Mesenchymal stem cell (in vitro differentiated cells and primary cell): Measurements from ENCODE around the gene ZNF451.
A peak's percentile ranks its signal among the peaks of the same experiment; 100 is the strongest.

Experiments
- DNase-seq: peaks from one replicate; pipeline ENCODE4 v3.0.0-alpha.2; 2013
- H2AFZ ChIP-seq: one replicate; pipeline ENCODE4 v1.6.1; 2013; ENCODE audit warnings: low read depth, mild to moderate bottlenecking, control low read depth, inconsistent platforms, low read length, moderate library complexity
- H2AK5ac ChIP-seq: 2 replicates; pipeline ENCODE4 v1.6.1; 2013; ENCODE audit warnings: low read length, moderate library complexity, mild to moderate bottlenecking, inconsistent platforms; ENCODE audit not compliant: severe bottlenecking
- H2BK120ac ChIP-seq: one replicate; pipeline ENCODE4 v1.6.1; 2013; ENCODE audit warnings: low read depth, mild to moderate bottlenecking, inconsistent platforms, low read length, moderate library complexity
- H2BK12ac ChIP-seq, 2 experiments: one replicate each; pipeline ENCODE4 v1.6.1; 2013; ENCODE audit warnings: inconsistent platforms in 2 of 2, low read length in 2 of 2, mild to moderate bottlenecking in 2 of 2, moderate library complexity in 2 of 2, control low read depth in 1 of 2
- H2BK15ac ChIP-seq: one replicate; pipeline ENCODE4 v1.6.1; 2013; ENCODE audit warnings: mild to moderate bottlenecking, low read depth, inconsistent platforms; ENCODE audit not compliant: poor library complexity, severe bottlenecking
- H2BK5ac ChIP-seq: 2 replicates; pipeline ENCODE4 v1.6.1; 2013; ENCODE audit warnings: low read depth, mild to moderate bottlenecking, low read length, control low read depth, inconsistent platforms; ENCODE audit not compliant: poor library complexity, severe bottlenecking
- H3K14ac ChIP-seq, 2 experiments: one replicate each; pipeline ENCODE4 v1.6.1; 2013; ENCODE audit warnings: inconsistent platforms in 2 of 2, low read length in 2 of 2, control low read depth in 1 of 2, mild to moderate bottlenecking in 1 of 2, moderate library complexity in 1 of 2
- H3K18ac ChIP-seq, 2 experiments: one replicate each; pipeline ENCODE4 v1.6.1; 2013; ENCODE audit warnings: inconsistent platforms in 2 of 2, low read length in 2 of 2, control low read depth in 1 of 2, low read depth in 1 of 2, mild to moderate bottlenecking in 1 of 2
- H3K23ac ChIP-seq, 2 experiments: one replicate each; pipeline ENCODE4 v1.6.1; 2013; ENCODE audit warnings: inconsistent platforms in 2 of 2, low read length in 2 of 2, mild to moderate bottlenecking in 2 of 2, moderate library complexity in 2 of 2, control low read depth in 1 of 2
- H3K27ac ChIP-seq: 2 replicates; pipeline ENCODE4 v1.5.1; 2013; ENCODE audit warnings: mild to moderate bottlenecking, moderate library complexity, low read length, control low read depth, inconsistent platforms; ENCODE audit not compliant: poor library complexity, severe bottlenecking
- H3K27me3 ChIP-seq, 2 experiments: 2 replicates each; pipeline versions ENCODE4 v1.6.1 to v1.7.0; 2013; ENCODE audit warnings: low read length in 2 of 2, mild to moderate bottlenecking in 2 of 2, moderate library complexity in 2 of 2, control low read depth in 1 of 2, inconsistent platforms in 1 of 2; ENCODE audit not compliant: control insufficient read depth in 1 of 2, insufficient read depth in 1 of 2
- H3K36me3 ChIP-seq, 2 experiments: 2 replicates each; pipeline versions ENCODE4 v1.6.1 to v1.7.0; 2013; ENCODE audit warnings: low read length in 2 of 2, control low read depth in 1 of 2, inconsistent platforms in 1 of 2, low read depth in 1 of 2, mild to moderate bottlenecking in 1 of 2; ENCODE audit not compliant: insufficient read depth in 2 of 2, control insufficient read depth in 1 of 2
- H3K4ac ChIP-seq, 2 experiments: one replicate each; pipeline ENCODE4 v1.6.1; 2013; ENCODE audit warnings: inconsistent platforms in 2 of 2, low read length in 2 of 2, mild to moderate bottlenecking in 2 of 2, moderate library complexity in 2 of 2, control low read depth in 1 of 2, low read depth in 1 of 2
- H3K4me1 ChIP-seq: 2 replicates; pipeline ENCODE4 v1.6.1; 2013; ENCODE audit warnings: low read depth, low read length, control low read depth; ENCODE audit not compliant: control insufficient read depth, insufficient read depth
- H3K4me2 ChIP-seq: 2 replicates; pipeline ENCODE4 v1.6.1; 2013; ENCODE audit warnings: low read length, mild to moderate bottlenecking, inconsistent platforms; ENCODE audit not compliant: poor library complexity, severe bottlenecking
- H3K4me3 ChIP-seq, 2 experiments: 2 replicates each; pipeline versions ENCODE4 v1.5.1 to v1.7.0; 2013; ENCODE audit warnings: low read length in 2 of 2, mild to moderate bottlenecking in 2 of 2, control low read depth in 1 of 2, low read depth in 1 of 2; ENCODE audit not compliant: insufficient read depth in 1 of 2
- H3K79me1 ChIP-seq: replicated peaks from 2 replicates; pipeline ENCODE4 v1.6.1; 2013; ENCODE audit warnings: mild to moderate bottlenecking, control low read depth, low read length, inconsistent platforms; ENCODE audit not compliant: poor library complexity, severe bottlenecking
- H3K9ac ChIP-seq: 2 replicates; pipeline ENCODE4 v1.7.0; 2013; ENCODE audit warnings: mild to moderate bottlenecking, low read length, moderate library complexity
- H3K9me3 ChIP-seq: 2 replicates; pipeline ENCODE4 v1.7.0; 2013; ENCODE audit warnings: mild to moderate bottlenecking, low read length; ENCODE audit not compliant: control insufficient read depth
- H4K8ac ChIP-seq: one replicate; pipeline ENCODE4 v1.6.1; 2013; ENCODE audit warnings: inconsistent platforms, mild to moderate bottlenecking, low read length, moderate library complexity
- H4K91ac ChIP-seq: one replicate; pipeline ENCODE4 v1.6.1; 2013; ENCODE audit warnings: mild to moderate bottlenecking, low read length, inconsistent platforms
- whole genome bisulfite sequencing: methylation state at CpG from one replicate; pipeline ENCODE4 v1.1.7; 2013; ENCODE audit warnings: mixed read lengths; 5-methylcytosine and 5-hydroxymethylcytosine counted together

Gene ZNF451

GRCh38 chr6:57190140-57190539, 100.2 kb downstream of the ZNF451 start:
- H3K4me3 ChIP-seq = no peak overlapping the region
- H3K27me3 ChIP-seq = no peaks in the 10 kb centered on the region
- H3K36me3 ChIP-seq = peaks cover 5 to 90% of the 10 kb centered on the region in 2 experiments
- H2BK120ac ChIP-seq = no peak overlapping the region
- peaks cover 12% of the 10 kb centered on the region for H3K79me1 ChIP-seq
- no peak overlapping the region for H2AK5ac ChIP-seq
- H3K23ac ChIP-seq = no peak overlapping the region
- peak; percentile 49 for DNase-seq
- H3K4ac ChIP-seq = no peak overlapping the region
- no peak overlapping the region for H4K8ac ChIP-seq
- no peak overlapping the region for H3K27ac ChIP-seq
- H3K9ac ChIP-seq = no peak overlapping the region
- H2AFZ ChIP-seq = no peak overlapping the region
- no peak overlapping the region for H2BK5ac ChIP-seq
- H3K4me1 ChIP-seq = no peaks in the 10 kb centered on the region
- WGBS = 88% methylated on average over 2 of the region's 2 CpGs
- H3K9me3 ChIP-seq = no peaks in the 10 kb centered on the region
- no peak overlapping the region for H2BK15ac ChIP-seq
- H3K18ac ChIP-seq = no peak overlapping the region
- no peak overlapping the region for H3K4me2 ChIP-seq
- no peak overlapping the region for H2BK12ac ChIP-seq
- no peak overlapping the region for H4K91ac ChIP-seq
- no peak overlapping the region for H3K14ac ChIP-seq

DNA sequence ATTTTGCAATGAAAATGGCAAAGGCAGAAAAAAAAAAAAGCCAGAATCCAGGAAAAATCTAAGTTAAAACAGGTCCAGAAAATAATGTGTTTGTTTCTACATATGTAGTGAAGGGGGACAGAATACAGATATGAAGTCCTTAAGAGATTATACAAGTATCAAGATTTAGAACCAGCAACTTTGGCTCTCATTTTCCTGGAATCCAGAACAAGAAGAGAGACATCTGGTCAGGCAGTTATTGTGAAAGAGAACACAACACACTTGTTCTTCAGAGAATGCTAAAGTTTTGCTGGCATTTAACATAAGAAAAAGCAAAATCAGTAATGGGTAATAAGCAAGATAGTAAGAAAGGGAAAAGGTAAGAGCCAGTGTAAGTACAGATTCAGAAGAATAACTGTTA, 103.2 kb downstream of the ZNF451 start:
- Histone ChIP-seq H3K14ac (no peak overlapping the region), H3K9me3 (no peaks in the 10 kb centered on the region), H2BK15ac (no peak overlapping the region), H2BK5ac (no peak overlapping the region), H3K36me3 (peaks cover 8 to 84% of the 10 kb centered on the region in 2 experiments), H3K4me1 (no peaks in the 10 kb centered on the region), H4K8ac (no peak overlapping the region), H3K23ac (no peak overlapping the region), H2BK120ac (no peak overlapping the region), H2AFZ (no peak overlapping the region), H3K4me2 (no peak overlapping the region), H3K27me3 (no peaks in the 10 kb centered on the region), H3K79me1 (peaks cover 14% of the 10 kb centered on the region), H3K18ac (no peak overlapping the region), H3K9ac (peak overlapping the region; percentile 32), H3K27ac (no peak overlapping the region), H3K4me3 (no peak overlapping the region), H4K91ac (no peak overlapping the region), H2BK12ac (no peak overlapping the region), H2AK5ac (no peak overlapping the region), H3K4ac (no peak overlapping the region)
- DNase-seq = no peak

GRCh38 chr6:57195457-57195856, 105.5 kb downstream of the ZNF451 start:
- Histone ChIP-seq H2BK120ac (no peak overlapping the region), H3K27me3 (no peaks in the 10 kb centered on the region), H2AFZ (no peak overlapping the region), H4K91ac (no peak overlapping the region), H3K4me2 (no peak overlapping the region), H3K79me1 (peaks cover 17% of the 10 kb centered on the region), H3K9ac (no peak overlapping the region), H3K4me1 (peaks cover 4% of the 10 kb centered on the region), H3K18ac (no peak overlapping the region), H4K8ac (no peak overlapping the region), H3K23ac (no peak overlapping the region), H2AK5ac (no peak overlapping the region), H3K4me3 (no peak overlapping the region), H3K14ac (no peak overlapping the region), H3K9me3 (no peaks in the 10 kb centered on the region), H2BK12ac (no peak overlapping the region), H3K36me3 (peaks cover 13 to 71% of the 10 kb centered on the region in 2 experiments), H2BK15ac (no peak overlapping the region), H3K4ac (no peak overlapping the region), H2BK5ac (no peak overlapping the region), H3K27ac (no peak overlapping the region)
- 90% methylated on average over 2 of the region's 2 CpGs for WGBS
- DNase-seq = no peak

DNA sequence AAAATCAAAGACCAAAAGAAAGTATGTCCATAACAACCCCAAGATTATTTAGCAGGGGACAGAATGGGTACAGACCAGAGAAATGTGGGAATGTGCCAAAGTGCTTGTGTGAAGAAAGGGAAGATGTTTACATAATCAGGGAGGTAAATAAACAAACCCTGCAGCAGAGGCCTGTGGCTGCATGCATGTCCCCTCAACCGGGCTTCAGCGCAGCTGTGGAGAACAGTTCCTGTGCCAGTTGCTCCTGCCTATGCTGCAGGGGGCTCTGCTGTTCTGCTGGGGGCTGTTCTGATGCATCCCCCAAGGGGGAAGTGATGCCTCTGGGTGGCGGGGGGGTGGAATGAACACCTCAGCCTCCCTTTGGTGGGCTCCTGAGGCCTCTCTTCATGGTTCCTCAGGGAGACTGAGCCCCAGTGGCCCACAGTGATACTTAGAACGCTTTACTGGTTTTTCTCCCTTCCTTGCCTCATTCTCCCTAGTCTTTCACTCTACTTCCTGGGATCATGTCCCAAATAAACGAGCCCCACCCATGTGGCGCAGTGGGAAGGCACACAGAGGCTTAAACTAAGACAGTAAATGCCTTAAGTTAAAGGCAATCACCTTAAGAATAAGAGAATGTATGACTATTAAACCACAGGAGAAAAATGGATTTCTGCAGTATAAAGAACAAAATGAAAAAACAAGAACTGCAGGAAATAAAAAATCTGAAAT, 109.1 kb downstream of the ZNF451 start:
- Histone ChIP-seq H2BK5ac (no peak overlapping the region), H3K4me3 (no peak overlapping the region), H3K9me3 (no peaks in the 10 kb centered on the region), H3K4me2 (no peak overlapping the region), H2BK15ac (no peak overlapping the region), H3K4me1 (peaks cover 4% of the 10 kb centered on the region), H3K23ac (no peak overlapping the region), H2BK120ac (no peak overlapping the region), H4K8ac (peak overlapping the region; percentile 87), H4K91ac (no peak overlapping the region), H3K14ac (no peak overlapping the region), H2BK12ac (peak overlapping the region; percentile 66 to 71), H3K36me3 (peaks cover 7 to 41% of the 10 kb centered on the region in 2 experiments), H3K79me1 (peaks cover 20% of the 10 kb centered on the region), H2AFZ (no peak overlapping the region), H2AK5ac (peak overlapping the region; percentile 48), H3K9ac (no peak overlapping the region), H3K27ac (no peak overlapping the region), H3K18ac (peak overlapping the region in 1 of 2 experiments; percentile 79), H3K4ac (no peak overlapping the region), H3K27me3 (no peaks in the 10 kb centered on the region)
- DNase-seq = peak; percentile 80
- WGBS = 40% methylated on average over 6 of the region's 6 CpGs
